Right lobe of liver (tissue), 6 donors: ENCODE data around the gene MAML3. TPM values are rescaled to one million over a fixed set of nuclear protein-coding genes. Genes with fewer than 3 reads are reported as not detected.

Experiments used
- ATAC-seq, 4 donors: fragments of 200-7000 bp; cut with Tn5 transposase; one replicate each; pipeline ENCODE4 v1.9.1; 2020; ENCODE audit warnings: mild to moderate bottlenecking in 4 of 4, moderate library complexity in 4 of 4
- DNase-seq, 3 donors: peaks; one replicate each; pipeline ENCODE4 v3.0.0-alpha.2; 2020
- H3K27ac ChIP-seq, 3 donors: fragments of 200-600 bp; one replicate each; pipeline ENCODE4 v1.8.0; 2022
- H3K27me3 ChIP-seq, 2 donors: fragments of 200-600 bp; one replicate each; pipeline ENCODE4 v1.8.0; 2022
- H3K36me3 ChIP-seq, 4 donors: fragments of 200-600 bp; sonication (generic) in 1 of 4; one replicate each; pipeline versions ENCODE4 v1.5.1 to v1.8.0; 2017 to 2022; ENCODE audit warnings: control low read depth in 1 of 4
- H3K4me1 ChIP-seq, 4 donors: fragments of 200-600 bp; sonication (generic) in 1 of 4; one replicate each; pipeline versions ENCODE4 v1.5.1 to v1.8.0; 2017 to 2022; ENCODE audit warnings: control low read depth in 1 of 4
- H3K4me3 ChIP-seq, 3 donors: fragments of 200-600 bp; one replicate each; pipeline ENCODE4 v1.8.0; 2022
- H3K9me3 ChIP-seq, 4 donors: fragments of 200-600 bp; sonication (generic) in 1 of 4; one replicate each; pipeline versions ENCODE4 v1.5.1 to v1.8.0; 2017 to 2022; ENCODE audit warnings: control low read depth in 1 of 4
- POLR2A ChIP-seq: fragments of 450-650 bp; IDR thresholded peaks from one replicate; pipeline ENCODE4 v1.6.1; 2017; ENCODE audit warnings: antibody characterized with exemption, mild to moderate bottlenecking
- WGBS: methylation state at CpG from one replicate; pipeline ENCODE4 v1.1.6; 2018; ENCODE audit warnings: low coverage, low lambda C conversion rate; ENCODE audit not compliant: insufficient coverage; ENCODE audit errors: missing lambda C conversion rate; 5-methylcytosine and 5-hydroxymethylcytosine counted together
- intact Hi-C, 2 donors: fragments of 100-400 bp; cut with DNase I; formaldehyde crosslinking; loops; one replicate each; pipeline versions ENCODE4 v1.11.2 to v1.14.1; 2022
- total RNA-seq, 6 experiments: library from RNA; depleted of rRNA in 2 of 6; stranded (reverse); fragments of >200 nt in 2 of 6; fragmentation: NEBNext Ultra II Directional in 3 of 6; extraction: Animal tissue kit (Norgen Biotek cat#: 25700) in 3 of 6; gene quantifications; one replicate each; pipeline versions ENCODE4 v1.1.0 to v1.2.4, GENCODE V29; 2016 to 2023
- TF ChIP-seq, protein P1 (sequence below), 4 donors: fragments of 200-600 bp in 3 of 4; fragments of 450-650 bp in 1 of 4; IDR thresholded peaks; one replicate each; pipeline versions ENCODE4 v1.5.1 to v1.8.0; 2016 to 2022; ENCODE audit warnings: antibody characterized with exemption in 4 of 4, mild to moderate bottlenecking in 2 of 4
- donor health status: DM: no; HTN: yes; CAD: no.
- donor health status: DM: no; HTN: no; CAD: no.
- donor health status: DM: no; HTN: no; CAD: no.
- donor health status: DM: no; HTN: yes; CAD: no.
- donor health status: DM: no; HTN: yes; CAD: no.

The MAML3 gene
- total RNA-seq, 6 experiments from 2014 or later = 2.6 to 7.8 (median 5.0) TPM

DNA sequence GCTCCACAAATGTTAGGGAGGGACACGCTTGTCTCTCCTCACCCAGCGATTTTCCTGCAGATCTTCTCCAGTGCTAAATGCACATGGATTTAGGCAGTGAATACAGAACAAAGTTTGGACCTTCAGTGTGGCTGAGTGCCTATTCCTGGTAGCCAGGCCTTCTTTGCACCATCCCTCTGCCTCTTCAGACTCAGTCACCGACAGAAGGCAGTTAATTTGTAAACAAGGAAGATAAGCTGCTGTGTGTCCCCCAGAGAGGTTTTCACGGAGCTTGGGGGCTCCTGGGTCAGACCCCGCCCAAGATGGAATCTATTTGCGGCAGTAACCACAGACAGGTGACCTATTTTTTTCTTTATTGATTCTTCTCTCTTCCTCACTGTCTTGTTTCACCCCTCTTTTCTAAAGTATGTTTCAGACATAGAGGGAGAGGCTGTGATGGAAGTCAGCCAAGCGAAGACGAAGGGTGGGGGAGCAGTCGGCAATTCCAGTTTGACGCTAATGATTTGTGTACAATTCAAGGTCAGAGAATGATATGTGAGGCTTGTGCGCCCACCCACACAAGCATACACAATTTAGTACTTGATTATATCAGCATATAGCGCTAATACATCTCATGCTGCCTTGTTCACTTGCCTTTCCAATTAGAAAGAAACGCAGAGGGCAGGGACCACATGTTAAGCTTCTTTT is 287.6 kb downstream of the MAML3 start:
- ATAC-seq (no peak), DNase-seq (no peak)
- Histone ChIP-seq H3K4me1 (no peaks in the 10 kb centered on the region), H3K9me3 (no peaks in the 10 kb centered on the region), H3K27me3 (no peaks in the 10 kb centered on the region), H3K36me3 (no peaks in the 10 kb centered on the region), H3K4me3 (no peak overlapping the region), H3K27ac (no peak overlapping the region)
- TF ChIP-seq POLR2A = no peak
- TF ChIP-seq, protein P1, sequence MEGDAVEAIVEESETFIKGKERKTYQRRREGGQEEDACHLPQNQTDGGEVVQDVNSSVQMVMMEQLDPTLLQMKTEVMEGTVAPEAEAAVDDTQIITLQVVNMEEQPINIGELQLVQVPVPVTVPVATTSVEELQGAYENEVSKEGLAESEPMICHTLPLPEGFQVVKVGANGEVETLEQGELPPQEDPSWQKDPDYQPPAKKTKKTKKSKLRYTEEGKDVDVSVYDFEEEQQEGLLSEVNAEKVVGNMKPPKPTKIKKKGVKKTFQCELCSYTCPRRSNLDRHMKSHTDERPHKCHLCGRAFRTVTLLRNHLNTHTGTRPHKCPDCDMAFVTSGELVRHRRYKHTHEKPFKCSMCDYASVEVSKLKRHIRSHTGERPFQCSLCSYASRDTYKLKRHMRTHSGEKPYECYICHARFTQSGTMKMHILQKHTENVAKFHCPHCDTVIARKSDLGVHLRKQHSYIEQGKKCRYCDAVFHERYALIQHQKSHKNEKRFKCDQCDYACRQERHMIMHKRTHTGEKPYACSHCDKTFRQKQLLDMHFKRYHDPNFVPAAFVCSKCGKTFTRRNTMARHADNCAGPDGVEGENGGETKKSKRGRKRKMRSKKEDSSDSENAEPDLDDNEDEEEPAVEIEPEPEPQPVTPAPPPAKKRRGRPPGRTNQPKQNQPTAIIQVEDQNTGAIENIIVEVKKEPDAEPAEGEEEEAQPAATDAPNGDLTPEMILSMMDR (IDR thresholded peaks at IDR 0.05) = no peak
- WGBS = 77% methylated on average over 12 of the region's 13 CpGs
- intact Hi-C loops = no loop called here

DNA sequence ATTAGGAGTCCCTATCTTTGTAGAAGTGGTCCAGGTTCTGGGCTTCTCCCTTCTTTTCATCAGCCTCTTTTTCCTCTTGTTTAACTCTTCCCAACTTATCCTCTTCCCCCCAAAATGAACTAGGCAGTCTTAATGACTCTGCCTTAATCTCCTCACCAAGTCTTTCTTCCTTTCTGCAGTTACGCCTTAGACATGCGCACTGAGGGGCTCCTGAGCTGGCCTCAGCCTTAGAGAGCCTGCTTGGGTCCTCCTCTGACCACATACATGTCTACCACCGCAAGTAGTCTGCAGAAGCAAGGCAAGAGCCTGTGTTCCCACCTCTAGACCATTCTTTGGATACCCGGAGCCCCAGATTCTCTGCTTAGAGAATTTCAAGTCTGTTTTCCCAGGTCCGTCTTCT is 288.4 kb downstream of the MAML3 start:
- Histone ChIP-seq H3K4me1 (peaks cover 0 to 6% (median 3%) of the 10 kb centered on the region in 4 donors), H3K9me3 (no peaks in the 10 kb centered on the region), H3K36me3 (no peaks in the 10 kb centered on the region), H3K4me3 (no peak overlapping the region), H3K27ac (no peak overlapping the region), H3K27me3 (no peaks in the 10 kb centered on the region)
- 93% methylated on average over 5 of the region's 5 CpGs for WGBS
- DNase-seq (no peak), ATAC-seq (no peak)
- no peak for TF ChIP-seq POLR2A
- TF ChIP-seq, protein P1 (IDR thresholded peaks at IDR 0.05) = no peak
- intact Hi-C loops = no loop called here

DNA sequence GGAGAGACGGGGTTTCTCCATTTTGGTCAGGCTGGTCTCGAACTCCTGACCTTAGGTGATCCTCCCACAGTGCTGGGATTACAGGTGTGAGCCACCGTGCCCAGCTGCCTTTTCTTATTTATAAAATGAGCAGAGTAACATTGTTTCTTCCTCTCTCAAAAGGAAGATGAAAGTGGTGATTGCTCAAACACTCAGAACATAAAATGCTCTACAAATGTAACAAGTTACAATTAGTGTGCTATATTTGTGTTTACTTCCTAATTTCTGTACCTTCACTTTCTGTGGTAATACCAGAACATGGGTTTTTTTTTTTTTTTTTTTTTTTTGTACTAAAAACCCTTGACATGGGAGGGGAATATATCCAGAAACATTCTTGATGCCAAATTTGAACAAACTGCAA is 290.5 kb downstream of the MAML3 start:
- Histone ChIP-seq H3K9me3 (no peaks in the 10 kb centered on the region), H3K4me1 (peaks cover 0 to 6% (median 3%) of the 10 kb centered on the region in 4 donors)
- TF ChIP-seq, protein P1 (IDR thresholded peaks at IDR 0.05) = no peak
- no peak for TF ChIP-seq POLR2A

DNA sequence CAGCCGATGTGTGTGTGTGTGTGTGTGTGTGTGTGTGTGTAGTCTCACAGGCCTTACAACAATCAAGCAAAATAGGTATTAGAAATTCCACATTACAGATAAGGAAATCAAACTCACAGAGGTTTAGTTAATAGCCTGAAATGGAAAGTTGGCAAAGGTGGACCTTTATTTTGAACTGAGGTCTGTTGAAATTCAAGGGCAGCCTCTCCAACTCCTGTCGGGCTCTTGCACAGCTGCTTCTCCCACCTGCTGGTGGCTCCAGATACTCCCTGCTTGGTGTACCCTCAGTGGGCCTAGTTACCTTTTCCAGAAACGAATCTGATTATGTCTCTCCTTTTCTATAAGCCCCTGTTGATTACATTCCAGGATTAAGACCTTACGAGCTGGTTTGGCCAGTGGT is 292.5 kb downstream of the MAML3 start:
- ATAC-seq = peak; percentile 92 to 93 (median 93)
- 42% methylated on average over 4 of the region's 4 CpGs for WGBS
- intact Hi-C loops = no loop called here
- peak; percentile 57 to 72 (median 71) for DNase-seq
- Histone ChIP-seq H3K36me3 (no peaks in the 10 kb centered on the region), H3K27ac (no peak overlapping the region), H3K27me3 (no peaks in the 10 kb centered on the region), H3K4me3 (no peak overlapping the region), H3K4me1 (peaks cover 0 to 15% (median 4%) of the 10 kb centered on the region in 4 donors), H3K9me3 (no peaks in the 10 kb centered on the region)
- TF ChIP-seq POLR2A = no peak
- TF ChIP-seq, protein P1 (IDR thresholded peaks at IDR 0.05) = peak; percentile 47 to 64 (median 58)

More for the DNA sequence above, 290.5 kb downstream of the MAML3 start:
- Histone ChIP-seq H3K36me3 (no peaks in the 10 kb centered on the region), H3K4me3 (no peak overlapping the region), H3K27me3 (no peaks in the 10 kb centered on the region), H3K27ac (no peak overlapping the region)
- intact Hi-C loops = no loop called here
- DNase-seq (no peak), ATAC-seq (no peak)
- 65% methylated on average over 2 of the region's 3 CpGs for WGBS
